ENCODE results near the gene ATG14. TPM values are rescaled to one million over a fixed set of nuclear protein-coding genes. Genes with fewer than 3 reads are reported as not detected.

The ATG14 gene
- total and polyA plus RNA-seq, 2 of the 8 experiments (the other 6 are each of a cell fraction or from before 2014, with no cell fraction given) = 4.9 to 10.8 TPM

DNA sequence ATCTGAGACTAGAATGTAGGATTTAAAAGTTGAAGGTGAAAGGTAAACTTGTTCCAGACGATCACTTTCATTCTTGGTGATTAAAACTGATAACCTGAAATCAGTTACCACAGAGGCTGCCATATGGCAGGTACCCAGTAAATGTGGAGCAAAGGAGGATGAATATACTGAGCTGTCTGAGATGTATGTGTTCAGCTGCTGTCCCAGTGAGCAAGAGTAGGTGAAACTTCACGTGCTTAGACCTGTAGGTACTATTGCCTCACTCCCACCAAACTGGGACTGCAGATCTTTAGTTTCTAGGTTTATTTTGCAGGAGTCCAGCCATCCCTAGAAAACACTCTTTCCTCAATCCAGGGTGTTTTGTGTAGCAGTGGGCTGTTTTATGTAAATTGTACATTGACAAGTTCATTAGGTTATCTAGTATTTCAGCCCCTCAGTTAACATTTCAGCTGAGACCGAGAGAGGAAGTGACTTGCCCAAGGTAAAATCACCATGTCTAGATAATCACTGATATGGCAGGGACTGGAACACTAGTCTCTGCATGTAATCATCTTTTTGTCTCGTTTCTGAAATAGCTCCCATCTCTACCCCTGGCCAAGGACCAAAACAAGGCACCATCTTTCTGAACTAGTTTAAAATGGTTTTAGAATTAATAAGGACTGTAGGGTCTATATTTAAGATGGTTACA is 62.7 kb downstream of the ATG14 start:
- H2BK5ac ChIP-seq (ENCODE audit: low read depth, low read length) = no peak overlapping the region
- WGBS, 2 experiments (ENCODE audit: extremely low coverage in 1 of 2, insufficient coverage in 1 of 2, insufficient read length in 1 of 2, insufficient replicate concordance in 2 of 2, low coverage in 1 of 2, low lambda C conversion rate in 2 of 2, missing lambda C conversion rate in 1 of 2) = 89% methylated on average over 4 of the region's 4 CpGs; no CpG with 5 or more reads in 1 of the 2 experiments
- no peak overlapping the region for H3K56ac ChIP-seq (replicated peaks; ENCODE audit: insufficient read length, low read depth, low read length)
- H3K9ac ChIP-seq (replicated peaks in 1 of 4; ENCODE audit: extremely low read depth in 1 of 4, low read depth in 3 of 4, low read length in 3 of 4) = no peak overlapping the region
- no peak overlapping the region for H3K4ac ChIP-seq (replicated peaks; ENCODE audit: insufficient read length, low read depth, low read length)
- H3K23me2 ChIP-seq (ENCODE audit: low read depth, low read length) = no peaks in the 10 kb centered on the region
- no peaks in the 10 kb centered on the region for H3K9me3 ChIP-seq (ENCODE audit: insufficient read depth in 2 of 2, low read depth in 1 of 2, low read length in 1 of 2)
- H3K36me3 ChIP-seq (ENCODE audit: control insufficient read depth in 2 of 4, insufficient read depth in 4 of 4, low read length in 3 of 4) = peaks cover 0 to 12% (median 4%) of the 10 kb centered on the region in 4 experiments; a peak in 4 of 8 replicates
- H3K4me3 ChIP-seq (ENCODE audit: extremely low read depth in 1 of 4, insufficient read depth in 2 of 4, low read depth in 3 of 4, low read length in 4 of 4) = no peak overlapping the region
- ChIA-PET POLR2A (ENCODE audit: partially characterized antibody) (no interaction called here), CTCF (ENCODE audit: partially characterized antibody) (interaction anchor here (1.0 to 1.2 kb wide), 3 partner anchors 9 to 103 kb away, joined by 3 read pairs; no protein-coding TSS in a partner anchor)
- H3K18ac ChIP-seq (ENCODE audit: extremely low read depth, low read length) = no peak overlapping the region
- H4K20me1 ChIP-seq (replicated peaks in 1 of 2; ENCODE audit: control insufficient read depth in 1 of 2, insufficient read depth in 2 of 2, low read length in 2 of 2) = peaks cover 0 to 8% of the 10 kb centered on the region in 2 experiments
- no peak overlapping the region for H3K4me2 ChIP-seq (ENCODE audit: insufficient read depth in 1 of 2, low read depth in 2 of 2, low read length in 2 of 2)
- H2BK20ac ChIP-seq (ENCODE audit: low read length) = no peak overlapping the region
- H2AK5ac ChIP-seq (ENCODE audit: low read depth, low read length) = no peak overlapping the region
- FAIRE-seq = no peak
- no peak overlapping the region for H4K8ac ChIP-seq (ENCODE audit: extremely low read depth, insufficient read depth, low read length)
- no peak overlapping the region for H3K14ac ChIP-seq (ENCODE audit: insufficient read length)
- no peaks in the 10 kb centered on the region for H3K4me1 ChIP-seq (replicated peaks in 1 of 4; ENCODE audit: control insufficient read depth in 3 of 4, insufficient read depth in 4 of 4, low read length in 3 of 4)
- H2BK12ac ChIP-seq (ENCODE audit: low read depth, low read length) = no peak overlapping the region
- H4K5ac ChIP-seq (ENCODE audit: insufficient read length, low read depth, low read length) = no peak overlapping the region
- H3K27me3 ChIP-seq (replicated peaks in 1 of 4; ENCODE audit: control insufficient read depth in 3 of 4, extremely low read depth in 1 of 4, insufficient read depth in 3 of 4, low read length in 3 of 4) = peaks cover 0 to 2% (median 0%) of the 10 kb centered on the region in 4 experiments; a peak in 1 of 7 replicates
- no peak overlapping the region for H2AFZ ChIP-seq (ENCODE audit: low read length)
- TF ChIP-seq KDM1A (IDR thresholded peaks at IDR 0.05; ENCODE audit: borderline replicate concordance, low read length) (no peak), JUND (IDR thresholded peaks at IDR 0.05; ENCODE audit: low read length) (no peak), FOSL1 (IDR thresholded peaks at IDR 0.05; ENCODE audit: insufficient read depth, low read depth, low read length) (no peak), TCF12 (IDR thresholded peaks at IDR 0.05; ENCODE audit: low read depth, low read length) (no peak), SIN3A (conservative IDR thresholded peaks at IDR 0.05 in 1 of 2, IDR thresholded peaks at IDR 0.05 in 1 of 2; ENCODE audit: low read depth in 1 of 2, low read length in 2 of 2) (no peak), E2F6 (IDR thresholded peaks at IDR 0.05) (no peak), RBBP5 (IDR thresholded peaks at IDR 0.05; ENCODE audit: borderline replicate concordance, low read depth, low read length) (no peak), RAD21 (IDR thresholded peaks at IDR 0.05 in 1 of 2, conservative IDR thresholded peaks at IDR 0.05 in 1 of 2; ENCODE audit: low read depth in 2 of 2, low read length in 2 of 2) (no peak), ATF3 (IDR thresholded peaks at IDR 0.05; ENCODE audit: insufficient read depth, low read depth, low read length) (no peak), TEAD4 (IDR thresholded peaks at IDR 0.05; ENCODE audit: low read depth, low read length) (no peak), BCL11A (IDR thresholded peaks at IDR 0.05; ENCODE audit: low read depth in 2 of 2, low read length in 2 of 2) (no peak)
- no peak overlapping the region for H4K91ac ChIP-seq (replicated peaks; ENCODE audit: insufficient read length, low read length)
- H3K79me2 ChIP-seq (ENCODE audit: control insufficient read depth in 1 of 2, insufficient read depth in 2 of 2, low read length in 2 of 2) = peaks cover 0 to 15% of the 10 kb centered on the region in 2 experiments; a peak in 2 of 4 replicates
- H3K23ac ChIP-seq (ENCODE audit: insufficient read length) = no peak overlapping the region
- no peak overlapping the region for H2BK120ac ChIP-seq (replicated peaks; ENCODE audit: low read depth, low read length)
- H2BK15ac ChIP-seq (ENCODE audit: low read length) = no peak overlapping the region
- no peak overlapping the region for H3K27ac ChIP-seq (ENCODE audit: low read depth, low read length)
- DNase-seq (ENCODE audit: low read depth in 1 of 2, low spot score in 2 of 2) = peak in 1 of 2 experiments; percentile 16
- H3K79me1 ChIP-seq (ENCODE audit: low read depth, low read length) = peaks cover 3% of the 10 kb centered on the region; the same call in 1 of the 2 replicates

All from H1 (cell line).